NCI-H1105 treated with DMSO at 0.1 percent for 48 hours (cell line): ENCODE results near the gene TTC3.

Experiments used
- DNase-seq: peaks from one replicate; lab custom pipeline; 2025; lab: John Stamatoyannopoulos, UW

TTC3 gene

GRCh38 chr21:37153196-37153934 is 80.3 kb downstream of the TTC3 start:
- no peak for DNase-seq

DNA sequence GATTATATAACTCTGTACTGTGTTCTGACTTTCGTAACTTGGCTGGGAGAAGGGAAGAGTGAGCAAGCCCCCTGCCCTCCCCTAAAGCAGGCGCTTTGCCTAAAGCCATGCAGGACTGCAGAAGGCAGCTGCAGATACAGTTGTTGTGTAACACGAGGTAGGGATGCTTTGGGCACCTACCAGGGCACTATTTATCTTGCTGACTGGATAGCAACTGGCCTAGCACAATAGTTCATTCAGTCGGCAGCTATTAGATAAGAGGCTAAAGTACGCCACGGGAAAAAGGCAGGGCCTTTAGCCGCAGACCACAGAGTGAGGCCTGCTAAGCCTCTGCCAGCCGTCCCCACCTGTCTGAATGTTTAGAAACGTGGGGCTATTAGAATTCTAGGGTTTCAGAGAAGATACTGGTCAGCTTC is 80.9 kb downstream of the TTC3 start:
- DNase-seq, result no peak

DNA sequence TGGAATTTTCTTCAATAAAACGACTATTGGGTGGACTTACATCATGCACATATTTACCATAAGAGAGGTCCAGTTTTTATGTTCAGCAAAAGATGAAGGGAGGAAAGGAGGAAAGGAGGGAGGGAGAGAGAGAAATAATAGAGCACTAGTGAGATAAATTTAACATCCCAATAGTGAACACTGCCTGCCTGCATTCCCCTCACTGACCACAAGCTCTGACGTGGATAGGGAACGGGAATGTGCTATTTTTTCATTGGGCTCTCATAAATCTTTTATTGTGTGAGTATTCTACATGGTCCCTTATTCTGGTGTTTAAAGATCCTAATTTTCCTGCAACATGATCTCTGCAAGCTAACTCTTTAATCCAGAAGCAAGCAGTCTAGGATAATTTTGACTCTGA is 82.1 kb downstream of the TTC3 start:
- no peak for DNase-seq

GRCh38 chr21:37157938-37158337 is 84.9 kb downstream of the TTC3 start:
- DNase-seq, result no peak

DNA sequence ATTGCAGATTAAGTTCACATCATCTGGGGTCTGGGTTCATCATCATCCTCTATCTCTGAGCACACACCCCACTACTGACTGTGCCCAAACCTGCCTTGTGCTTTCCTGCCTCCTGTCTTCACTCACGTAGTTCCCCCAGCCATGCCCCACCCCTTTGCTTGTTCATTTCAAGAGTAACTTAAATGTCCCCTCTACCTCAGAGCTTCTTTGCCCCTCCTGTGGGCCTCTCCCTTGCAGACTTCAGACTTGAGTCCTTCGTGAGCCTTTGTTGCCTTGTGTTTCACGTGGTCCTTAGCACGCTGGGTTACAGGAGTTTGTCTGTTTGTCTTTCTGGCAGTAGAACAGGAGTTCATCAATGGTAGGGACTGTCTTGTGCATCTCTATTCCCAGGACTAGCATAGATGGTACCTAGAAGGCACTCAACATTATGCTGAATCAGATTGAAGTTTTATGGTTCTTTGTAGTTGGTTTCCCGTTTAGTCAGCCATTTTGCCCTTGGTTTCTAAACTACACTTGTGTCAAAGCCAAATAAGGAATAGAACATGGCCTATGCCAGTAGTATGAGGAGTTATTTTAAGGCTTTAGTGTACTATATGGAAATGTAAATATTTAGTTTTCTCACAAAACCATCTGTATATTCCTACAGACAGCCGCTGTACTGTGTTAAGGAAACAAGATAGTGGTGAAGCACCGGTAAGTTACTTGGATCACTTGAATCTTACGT is 86.2 kb downstream of the TTC3 start:
- no peak for DNase-seq

DNA sequence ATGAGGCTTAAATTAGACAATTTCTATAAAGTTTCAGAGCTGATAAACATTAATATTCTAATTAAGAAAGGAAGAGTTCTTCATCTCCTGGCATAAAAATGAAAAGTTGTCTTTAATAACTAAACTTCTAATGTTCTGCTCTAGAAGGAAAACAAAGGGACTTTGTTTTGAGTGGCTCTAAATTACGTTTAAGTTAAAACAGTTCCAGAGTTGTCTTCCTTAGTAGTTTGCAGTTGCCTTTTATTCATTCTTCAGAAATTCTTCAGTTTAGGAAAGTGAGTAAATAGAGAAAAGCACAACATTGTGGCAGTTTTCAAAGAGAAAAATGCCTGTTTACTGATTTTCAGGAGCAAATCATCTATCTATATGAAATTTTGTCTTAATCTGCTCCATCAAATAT is 86.9 kb downstream of the TTC3 start:
- no peak for DNase-seq

DNA sequence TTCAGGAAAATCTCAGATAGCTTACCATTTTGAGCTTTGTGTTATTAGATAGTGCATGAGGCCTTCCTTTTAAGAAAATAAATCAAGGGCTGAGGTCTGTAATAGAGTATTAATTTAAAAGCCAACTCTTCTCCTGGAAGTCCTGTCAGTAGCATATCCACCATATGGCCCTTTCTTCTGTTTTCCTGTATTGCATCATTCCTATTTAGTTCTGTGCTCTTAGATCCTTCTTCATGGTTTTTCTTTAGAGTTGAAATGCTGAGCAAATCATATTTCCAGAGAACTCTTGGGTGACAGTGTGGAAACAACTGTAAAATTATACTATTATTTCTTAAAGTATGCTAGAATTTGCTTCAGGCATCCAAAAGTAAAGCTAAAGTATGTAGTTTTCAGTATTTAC is 91.7 kb downstream of the TTC3 start:
- DNase-seq, result no peak

DNA sequence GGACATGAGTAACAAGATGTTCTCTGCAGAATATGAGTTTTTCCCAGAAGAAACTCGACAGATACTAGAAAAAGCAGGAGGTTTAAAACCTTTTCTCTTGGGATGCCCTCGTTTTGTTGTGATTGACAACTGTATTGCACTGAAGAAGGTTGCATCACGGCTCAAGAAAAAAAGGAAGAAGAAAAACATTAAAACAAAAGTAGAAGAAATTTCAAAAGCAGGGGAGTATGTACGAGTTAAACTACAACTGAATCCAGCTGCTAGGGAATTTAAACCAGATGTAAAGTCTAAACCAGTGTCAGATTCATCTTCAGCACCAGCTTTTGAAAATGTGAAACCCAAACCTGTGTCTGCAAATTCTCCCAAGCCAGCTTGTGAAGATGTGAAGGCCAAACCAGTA is 92.5 kb downstream of the TTC3 start:
- no peak for DNase-seq

DNA sequence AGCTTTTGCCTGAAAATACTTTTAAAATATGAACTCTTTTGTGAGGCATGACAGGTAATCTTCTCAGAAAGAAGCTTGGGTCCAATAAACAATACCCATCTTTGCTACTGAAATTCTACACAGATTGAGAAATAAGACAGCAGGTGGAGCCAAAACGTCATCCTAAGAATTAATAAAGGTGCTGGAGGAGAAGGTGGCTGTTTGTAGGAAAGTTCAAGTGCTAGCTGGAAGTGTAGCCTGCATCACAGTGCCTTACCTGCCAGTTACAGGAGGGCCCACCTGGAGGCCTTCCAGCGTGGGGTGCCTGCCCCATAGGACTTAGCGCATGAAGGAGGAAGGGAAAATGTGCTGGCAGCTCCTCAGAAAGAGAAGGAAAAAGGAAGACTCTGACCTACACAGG is 93.7 kb downstream of the TTC3 start:
- DNase-seq, result peak; percentile 59

DNA sequence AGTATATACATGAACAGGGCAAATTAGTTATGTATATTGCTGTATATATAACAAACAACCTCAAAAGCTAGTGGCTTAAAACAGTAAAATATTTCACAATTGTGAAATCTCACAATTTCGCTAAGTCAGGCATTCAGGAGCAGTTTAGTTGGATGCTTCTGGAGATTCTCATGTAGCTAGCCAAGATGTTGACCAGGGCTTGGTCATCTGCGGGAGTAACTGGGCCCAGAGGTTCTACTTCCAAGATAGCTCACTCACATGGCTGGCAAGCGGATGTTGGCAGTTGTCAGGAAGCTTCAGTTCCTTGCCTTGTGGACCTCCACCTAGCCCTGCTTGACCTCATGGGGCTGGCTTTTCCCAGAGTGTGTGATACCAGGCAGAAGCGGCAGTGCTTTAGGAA is 95.6 kb downstream of the TTC3 start:
- no peak for DNase-seq

DNA sequence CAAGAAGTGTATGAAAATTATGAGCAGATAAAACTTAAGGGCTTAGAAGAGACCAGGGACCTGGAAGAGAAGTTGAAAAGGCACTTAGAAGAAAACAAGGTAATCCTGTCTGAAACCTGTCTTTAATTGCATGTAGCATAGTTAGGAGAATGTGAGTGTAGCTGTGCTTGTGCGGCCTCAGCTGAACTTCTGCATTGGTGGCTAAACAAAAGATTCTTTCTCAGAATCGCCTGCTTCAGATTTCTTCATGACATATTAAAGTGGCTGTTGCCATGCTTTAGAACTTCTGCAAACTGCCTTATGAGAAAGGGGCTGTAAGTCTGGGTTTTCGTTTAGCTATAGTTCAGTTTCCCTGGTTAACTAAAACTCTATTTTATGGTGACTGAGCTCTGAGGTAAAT is 99.6 kb downstream of the TTC3 start:
- DNase-seq, result no peak

GRCh38 chr21:37176716-37177115 is 103.7 kb downstream of the TTC3 start:
- DNase-seq, result no peak

DNA sequence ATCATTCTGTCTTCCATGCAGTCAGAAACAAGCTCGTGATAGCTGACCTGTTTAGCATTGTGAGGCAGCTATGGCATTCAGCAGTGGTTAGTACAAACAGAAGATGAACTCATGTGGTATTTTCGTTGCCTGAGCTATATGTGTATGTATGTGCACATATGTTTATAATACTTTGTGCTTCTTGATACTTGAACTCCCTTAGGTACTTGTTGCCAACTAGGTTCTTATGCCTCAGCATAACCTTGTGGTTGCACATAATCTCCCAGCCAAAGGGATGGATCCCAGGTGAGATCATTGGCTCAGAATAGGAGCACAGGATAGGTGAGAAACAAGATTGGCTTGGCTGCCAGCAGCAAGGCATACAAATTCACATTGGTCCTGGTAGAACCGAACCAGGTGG is 108.0 kb downstream of the TTC3 start:
- DNase-seq, result no peak

- no peak for DNase-seq
These were observed 109.2 kb downstream of the TTC3 start for GRCh38 chr21:37182222-37182621.

DNA sequence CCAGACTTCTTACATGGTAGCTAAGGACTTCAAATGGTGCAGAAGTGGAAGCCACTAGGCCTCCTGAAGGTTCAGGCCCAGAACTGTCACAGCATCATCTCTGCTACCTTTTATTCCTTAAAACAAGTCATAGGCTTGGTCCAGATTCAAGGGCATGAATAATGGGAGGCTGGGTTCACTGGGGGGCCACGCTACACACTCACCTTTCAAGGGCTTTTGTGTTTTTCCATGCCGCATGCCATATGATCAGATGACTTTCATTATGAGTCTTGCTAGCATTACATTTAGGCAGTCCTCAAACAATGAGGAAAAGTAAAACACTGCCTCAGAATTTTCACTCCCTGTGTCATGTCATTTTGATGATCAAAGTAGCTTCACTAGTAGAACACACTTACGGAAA is 110.7 kb downstream of the TTC3 start:
- DNase-seq, result no peak

DNA sequence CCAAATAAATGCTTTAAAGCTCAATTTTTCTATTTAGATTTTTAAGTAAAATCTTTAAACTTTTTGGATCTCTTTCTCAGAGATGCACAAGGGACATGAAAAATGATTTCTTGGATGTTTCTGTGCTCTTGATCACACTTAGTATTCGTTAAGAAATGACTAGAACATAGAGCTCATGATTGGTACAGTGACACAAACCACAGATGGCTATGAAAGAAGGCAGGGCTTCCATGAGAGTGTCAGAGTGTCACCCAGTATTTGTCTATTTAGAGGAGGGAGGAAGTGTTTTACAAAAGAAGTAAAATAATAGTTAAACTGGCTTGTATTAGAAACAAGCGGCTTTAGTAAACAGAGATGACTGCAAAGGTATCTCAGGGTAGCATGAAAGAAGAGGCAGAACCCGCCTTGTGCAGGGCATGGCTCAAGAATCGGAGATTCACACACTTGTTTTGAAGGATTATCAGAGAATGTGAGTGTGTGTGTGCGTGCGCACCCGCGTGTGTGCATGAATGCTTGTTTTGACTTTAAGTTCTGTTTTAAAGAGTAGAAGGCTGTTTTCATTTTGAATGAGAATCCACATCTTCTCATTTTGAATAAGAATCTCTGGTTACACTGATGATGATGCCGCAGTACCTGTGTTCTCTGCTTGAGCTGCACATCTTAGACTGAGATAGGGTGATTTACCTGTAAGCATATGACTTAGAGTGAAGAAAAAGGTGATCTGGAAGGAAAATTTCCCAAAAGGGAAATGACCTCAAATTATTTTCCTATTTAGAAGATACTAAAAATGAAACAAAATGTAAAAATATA is 111.9 kb downstream of the TTC3 start:
- no peak for DNase-seq

DNA sequence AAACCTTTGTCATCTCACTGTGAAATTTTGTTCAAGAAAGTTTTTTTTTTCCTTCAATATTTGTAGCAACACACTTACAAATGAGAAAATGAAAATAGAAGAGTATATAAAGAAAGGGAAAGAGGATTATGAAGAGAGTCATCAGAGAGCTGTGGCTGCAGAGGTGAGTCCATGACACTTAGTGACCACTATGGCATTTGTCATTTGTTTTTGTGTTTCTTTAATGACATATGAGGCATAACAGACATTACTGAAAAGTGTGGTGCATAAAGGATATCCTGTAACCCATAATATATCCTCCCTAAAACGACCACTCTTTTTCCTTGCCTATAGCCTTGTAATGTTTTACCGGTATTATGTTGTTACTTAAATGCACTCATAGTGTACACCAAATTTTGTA is 113.9 kb downstream of the TTC3 start:
- no peak for DNase-seq

DNA sequence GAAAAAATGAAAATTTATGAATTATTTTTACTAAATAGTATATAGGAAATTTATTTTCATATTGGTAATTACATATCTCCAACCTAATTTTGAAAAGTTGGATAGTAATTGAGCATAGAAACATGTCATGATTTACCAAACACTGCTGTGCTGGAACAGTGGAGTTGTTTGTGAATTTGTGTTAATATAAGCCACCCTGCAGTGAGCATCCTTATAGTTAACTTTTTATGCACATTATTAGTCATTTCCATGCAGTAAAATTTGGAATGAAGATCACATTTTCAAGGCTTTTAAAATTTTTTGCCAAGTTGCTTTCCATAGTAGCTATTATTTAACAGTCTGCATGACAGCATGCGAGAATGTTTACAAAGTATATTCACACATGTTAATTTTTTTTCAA is 115.8 kb downstream of the TTC3 start:
- no peak for DNase-seq

DNA sequence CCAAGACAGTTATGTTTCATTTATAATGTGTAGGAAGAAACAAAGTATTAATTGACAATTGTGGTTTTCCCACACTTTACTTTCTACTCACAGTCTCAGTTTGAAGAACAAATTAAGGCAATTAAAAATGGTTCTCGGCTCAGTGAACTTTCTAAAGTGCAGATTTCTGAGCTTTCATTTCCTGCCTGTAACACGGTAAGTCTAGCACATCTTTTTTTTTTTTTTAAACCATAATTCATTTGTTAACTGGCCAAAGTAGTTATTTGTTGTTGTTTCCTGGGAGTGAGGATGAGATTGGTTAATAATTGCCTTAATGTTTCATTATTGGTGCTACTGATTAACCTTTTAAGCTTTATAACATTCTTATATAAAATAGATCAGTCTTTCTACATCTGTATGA is 119.0 kb downstream of the TTC3 start:
- no peak for DNase-seq

GRCh38 chr21:37193006-37193405 is 120.0 kb downstream of the TTC3 start:
- no peak for DNase-seq

GRCh38 chr21:37193676-37194075 is 120.6 kb downstream of the TTC3 start:
- no peak for DNase-seq

GRCh38 chr21:37195059-37195458 is 122.0 kb downstream of the TTC3 start:
- no peak for DNase-seq

GRCh38 chr21:37195610-37196009 is 122.6 kb downstream of the TTC3 start:
- no peak for DNase-seq
